HUES64 (cell line): ENCODE results near the gene PLB1.

Experiments
- H3K27ac ChIP-seq: 2 replicates; pipeline ENCODE4 v1.7.0; 2013; ENCODE audit warnings: low read depth, low read length, inconsistent platforms
- H3K27me3 ChIP-seq: 2 replicates; pipeline ENCODE4 v1.6.1; 2013; ENCODE audit warnings: mild to moderate bottlenecking, low read length; ENCODE audit not compliant: insufficient read depth
- H3K36me3 ChIP-seq: 2 replicates; pipeline ENCODE4 v1.6.1; 2013; ENCODE audit warnings: mild to moderate bottlenecking, low read length; ENCODE audit not compliant: insufficient read depth
- H3K4me1 ChIP-seq: 2 replicates; pipeline ENCODE4 v1.6.1; 2013; ENCODE audit warnings: mild to moderate bottlenecking, low read length, moderate library complexity; ENCODE audit not compliant: insufficient read depth
- H3K4me3 ChIP-seq: 2 replicates; pipeline ENCODE4 v1.5.1; 2013; ENCODE audit warnings: mild to moderate bottlenecking, low read length, moderate library complexity
- H3K9ac ChIP-seq: 2 replicates; pipeline ENCODE4 v1.6.1; 2013; ENCODE audit warnings: mild to moderate bottlenecking, low read depth, low read length
- H3K9me3 ChIP-seq: 2 replicates; pipeline ENCODE4 v1.6.1; 2013; ENCODE audit warnings: low read depth, low read length; ENCODE audit not compliant: insufficient read depth
- WGBS: fragments of 150-250, 120-280 bp; methylation state at CpG from one replicate; pipeline ENCODE4 v1.1.7; 2013; ENCODE audit warnings: missing lambda C conversion rate; 5-methylcytosine and 5-hydroxymethylcytosine counted together

PLB1 gene

GRCh38 chr2:28624436-28624792, 128.6 kb downstream of the PLB1 start:
- Histone ChIP-seq H3K36me3 (no peaks in the 10 kb centered on the region), H3K4me3 (no peak overlapping the region), H3K4me1 (peaks cover 26% of the 10 kb centered on the region), H3K9ac (no peak overlapping the region), H3K27me3 (no peaks in the 10 kb centered on the region), H3K9me3 (no peaks in the 10 kb centered on the region), H3K27ac (no peak overlapping the region)
- 98% methylated on average over 2 of the region's 2 CpGs for WGBS

GRCh38 chr2:28624793-28625701, 129.2 kb downstream of the PLB1 start:
- Histone ChIP-seq H3K9ac (no peak overlapping the region), H3K36me3 (no peaks in the 10 kb centered on the region), H3K4me3 (no peak overlapping the region), H3K27ac (peak overlapping the region; percentile 64; the same call in 1 of the 2 replicates), H3K4me1 (peaks cover 25% of the 10 kb centered on the region), H3K9me3 (no peaks in the 10 kb centered on the region), H3K27me3 (no peaks in the 10 kb centered on the region)
- WGBS, result 70% methylated on average over 19 of the region's 19 CpGs

- Histone ChIP-seq H3K4me1 (peaks cover 19% of the 10 kb centered on the region), H3K27me3 (no peaks in the 10 kb centered on the region), H3K9ac (no peak overlapping the region), H3K4me3 (no peak overlapping the region), H3K27ac (no peak overlapping the region), H3K9me3 (no peaks in the 10 kb centered on the region), H3K36me3 (no peaks in the 10 kb centered on the region)
- 94% methylated on average over 5 of the region's 5 CpGs for WGBS
Measured at GRCh38 chr2:28626376-28626775, 130.5 kb downstream of the PLB1 start.

GRCh38 chr2:28626891-28627421, 131.1 kb downstream of the PLB1 start:
- Histone ChIP-seq H3K36me3 (no peaks in the 10 kb centered on the region), H3K4me3 (no peak overlapping the region), H3K9me3 (no peaks in the 10 kb centered on the region), H3K4me1 (peaks cover 14% of the 10 kb centered on the region), H3K9ac (no peak overlapping the region), H3K27ac (no peak overlapping the region), H3K27me3 (no peaks in the 10 kb centered on the region)
- 93% methylated on average over 7 of the region's 7 CpGs for WGBS

GRCh38 chr2:28627722-28628480, 132.0 kb downstream of the PLB1 start:
- 93% methylated on average over 5 of the region's 5 CpGs for WGBS
- peaks cover 11% of the 10 kb centered on the region for H3K4me1 ChIP-seq

GRCh38 chr2:28628506-28628905, 132.6 kb downstream of the PLB1 start:
- no peaks in the 10 kb centered on the region for H3K9me3 ChIP-seq
- H3K9ac ChIP-seq, result no peak overlapping the region
- no peaks in the 10 kb centered on the region for H3K27me3 ChIP-seq
- no peaks in the 10 kb centered on the region for H3K36me3 ChIP-seq
- H3K27ac ChIP-seq, result no peak overlapping the region
- WGBS, result 97% methylated on average over 8 of the region's 8 CpGs
- H3K4me3 ChIP-seq, result no peak overlapping the region
- peaks cover 11% of the 10 kb centered on the region for H3K4me1 ChIP-seq

More at GRCh38 chr2:28627722-28628480, 132.0 kb downstream of the PLB1 start:
- H3K9me3 ChIP-seq, result no peaks in the 10 kb centered on the region
- H3K36me3 ChIP-seq, result no peaks in the 10 kb centered on the region
- H3K4me3 ChIP-seq, result no peak overlapping the region
- H3K9ac ChIP-seq, result no peak overlapping the region
- H3K27ac ChIP-seq, result no peak overlapping the region
- H3K27me3 ChIP-seq, result no peaks in the 10 kb centered on the region

- H3K9ac ChIP-seq, result no peak overlapping the region
- peaks cover 11% of the 10 kb centered on the region for H3K4me1 ChIP-seq
- no peak overlapping the region for H3K4me3 ChIP-seq
- H3K27ac ChIP-seq, result no peak overlapping the region
- H3K27me3 ChIP-seq, result no peaks in the 10 kb centered on the region
- no peaks in the 10 kb centered on the region for H3K36me3 ChIP-seq
- WGBS, result 94% methylated on average over 5 of the region's 5 CpGs
- H3K9me3 ChIP-seq, result no peaks in the 10 kb centered on the region
Measured at GRCh38 chr2:28628987-28629386, 133.1 kb downstream of the PLB1 start.

GRCh38 chr2:28629910-28630309, 134.1 kb downstream of the PLB1 start:
- no peak overlapping the region for H3K9ac ChIP-seq
- H3K4me1 ChIP-seq, result peaks cover 9% of the 10 kb centered on the region
- H3K4me3 ChIP-seq, result no peak overlapping the region
- H3K27ac ChIP-seq, result no peak overlapping the region
- H3K36me3 ChIP-seq, result no peaks in the 10 kb centered on the region
- H3K9me3 ChIP-seq, result no peaks in the 10 kb centered on the region
- no peaks in the 10 kb centered on the region for H3K27me3 ChIP-seq
- 95% methylated on average over 6 of the region's 7 CpGs for WGBS

- no peak overlapping the region for H3K9ac ChIP-seq
- no peaks in the 10 kb centered on the region for H3K27me3 ChIP-seq
- H3K9me3 ChIP-seq, result no peaks in the 10 kb centered on the region
- no peaks in the 10 kb centered on the region for H3K36me3 ChIP-seq
- 79% methylated on average over 3 of the region's 3 CpGs for WGBS
- no peak overlapping the region for H3K4me3 ChIP-seq
- H3K27ac ChIP-seq, result no peak overlapping the region
- H3K4me1 ChIP-seq, result peaks cover 4% of the 10 kb centered on the region; the same call in 1 of the 2 replicates
Measured at GRCh38 chr2:28630341-28630740, 134.5 kb downstream of the PLB1 start.

GRCh38 chr2:28631514-28632206, 135.8 kb downstream of the PLB1 start:
- Histone ChIP-seq H3K9me3 (no peaks in the 10 kb centered on the region), H3K4me1 (no peaks in the 10 kb centered on the region), H3K4me3 (no peak overlapping the region), H3K27me3 (no peaks in the 10 kb centered on the region), H3K36me3 (no peaks in the 10 kb centered on the region), H3K9ac (no peak overlapping the region), H3K27ac (no peak overlapping the region)
- 95% methylated on average over 11 of the region's 11 CpGs for WGBS

GRCh38 chr2:28632791-28633190, 136.9 kb downstream of the PLB1 start:
- Histone ChIP-seq H3K9me3 (no peaks in the 10 kb centered on the region), H3K27me3 (no peaks in the 10 kb centered on the region), H3K9ac (no peak overlapping the region), H3K4me3 (no peak overlapping the region), H3K4me1 (no peaks in the 10 kb centered on the region), H3K27ac (no peak overlapping the region), H3K36me3 (no peaks in the 10 kb centered on the region)
- WGBS, result 94% methylated on average over 6 of the region's 6 CpGs
